OCI-LY1 (cell line): ENCODE data around the gene ZFY.

ENCODE experiments used
- H2AFZ ChIP-seq: fragments of 200-600 bp; sonication (generic), shearing (Covaris generic); 2 replicates; pipeline ENCODE4 v1.6.0; 2014; ENCODE audit warnings: antibody characterized with exemption, mild to moderate bottlenecking, low read length
- H3F3A ChIP-seq: fragments of 200-600 bp; sonication (generic), shearing (Covaris generic); 2 replicates; pipeline ENCODE4 v1.6.0; 2014; ENCODE audit warnings: mild to moderate bottlenecking, antibody characterized with exemption, low read length, moderate library complexity; ENCODE audit not compliant: insufficient read depth
- H3K27ac ChIP-seq: fragments of 200-600 bp; sonication (generic); 2 replicates; pipeline ENCODE4 v1.5.1; 2014; ENCODE audit warnings: low read length, mixed run types, mild to moderate bottlenecking, low read depth; ENCODE audit not compliant: poor library complexity, severe bottlenecking
- H3K27me3 ChIP-seq: fragments of 200-600 bp; sonication (generic); 2 replicates; pipeline ENCODE4 v1.6.0; 2014; ENCODE audit warnings: antibody characterized with exemption, mild to moderate bottlenecking, low read length, moderate library complexity; ENCODE audit not compliant: insufficient read depth
- H3K36me3 ChIP-seq: fragments of 200-600 bp; sonication (generic); 2 replicates; pipeline ENCODE4 v1.6.1; 2014; ENCODE audit warnings: mild to moderate bottlenecking, antibody characterized with exemption, low read length, moderate library complexity, mixed read lengths; ENCODE audit not compliant: insufficient read depth
- H3K4me1 ChIP-seq: fragments of 200-600 bp; sonication (generic); 2 replicates; pipeline ENCODE4 v1.5.1; 2014; ENCODE audit warnings: mild to moderate bottlenecking, low read length, moderate library complexity; ENCODE audit not compliant: insufficient read depth, severe bottlenecking
- H3K4me2 ChIP-seq: fragments of 200-600 bp; sonication (generic), shearing (Covaris generic); 2 replicates; pipeline ENCODE4 v1.6.1; 2014; ENCODE audit warnings: low read length
- H3K4me3 ChIP-seq: fragments of 200-600 bp; sonication (generic); 2 replicates; pipeline ENCODE4 v1.5.1; 2014; ENCODE audit warnings: low read length, low read depth, mild to moderate bottlenecking, mixed read lengths; ENCODE audit not compliant: poor library complexity, severe bottlenecking
- H3K79me2 ChIP-seq: fragments of 200-600 bp; shearing (Covaris generic); 2 replicates; pipeline ENCODE4 v1.6.1; 2016; ENCODE audit warnings: mixed run types, low read length, mixed read lengths; ENCODE audit not compliant: insufficient read depth
- H3K9ac ChIP-seq: fragments of 200-600 bp; sonication (generic), shearing (Covaris generic); 2 replicates; pipeline ENCODE4 v1.6.1; 2014; ENCODE audit warnings: mild to moderate bottlenecking, low read length, mixed read lengths
- H3K9me2 ChIP-seq: fragments of 200-600 bp; sonication (generic), shearing (Covaris generic); 2 replicates; pipeline ENCODE4 v1.6.1; 2014; ENCODE audit warnings: low read depth, mild to moderate bottlenecking, low read length, mixed read lengths
- H3K9me3 ChIP-seq: fragments of 200-600 bp; shearing (Covaris generic); 2 replicates; pipeline ENCODE4 v1.6.1; 2014; ENCODE audit warnings: low read length, mixed read lengths
- H4K20me1 ChIP-seq: fragments of 200-600 bp; sonication (generic), shearing (Covaris generic); 2 replicates; pipeline ENCODE4 v1.6.0; 2016; ENCODE audit warnings: mild to moderate bottlenecking, low read length; ENCODE audit not compliant: insufficient read depth
- CTCF ChIP-seq: fragments of 200-600 bp; sonication (generic), shearing (Covaris generic); IDR thresholded peaks from 2 replicates; pipeline ENCODE4 v1.5.1; 2017; ENCODE audit warnings: mild to moderate bottlenecking, antibody characterized with exemption, low read length, moderate library complexity, mixed read lengths
- EZH2 ChIP-seq: fragments of 200-600 bp; sonication (generic), shearing (Covaris generic); IDR thresholded peaks from 2 replicates; pipeline ENCODE4 v1.8.0; 2017; ENCODE audit warnings: borderline replicate concordance, mixed run types, mild to moderate bottlenecking, antibody characterized with exemption, low read length, moderate library complexity, mixed read lengths

Gene ZFY

GRCh38 chrY:3025357-3025756 lies 90.2 kb downstream of the ZFY start:
- H3K9ac ChIP-seq, result no peak overlapping the region
- H3K79me2 ChIP-seq, result peaks cover 11% of the 10 kb centered on the region; the same call in 1 of the 2 replicates
- no peak overlapping the region for H3K4me2 ChIP-seq
- no peaks in the 10 kb centered on the region for H3K36me3 ChIP-seq
- H3K9me2 ChIP-seq, result no peaks in the 10 kb centered on the region
- H3K27me3 ChIP-seq, result no peaks in the 10 kb centered on the region
- H3F3A ChIP-seq, result no peaks in the 10 kb centered on the region
- H3K4me1 ChIP-seq, result peaks cover 45% of the 10 kb centered on the region
- H3K27ac ChIP-seq, result no peak overlapping the region
- no peaks in the 10 kb centered on the region for H3K9me3 ChIP-seq
- no peak for TF ChIP-seq CTCF
- TF ChIP-seq EZH2, result no peak
- no peak overlapping the region for H2AFZ ChIP-seq
- H4K20me1 ChIP-seq, result no peaks in the 10 kb centered on the region
- no peak overlapping the region for H3K4me3 ChIP-seq
